Left hindlimb (tissue), 1 donor: Measurements from ENCODE around the gene IL1RAPL2.
"Not testable (repeated sequence)": the region's sequence is repeated elsewhere in the genome, so short reads cannot be mapped to it uniquely, and the experiment has no call there.

ENCODE experiments used
- DNase-seq: peaks from one replicate; pipeline ENCODE4 v3.0.0-alpha.2; 2018

Gene IL1RAPL2

GRCh38 chrX:105645667-105646357 is 1079.8 kb downstream of the IL1RAPL2 start:
- no peak for DNase-seq

GRCh38 chrX:105646592-105647372 is 1080.8 kb downstream of the IL1RAPL2 start:
- no peak for DNase-seq

- DNase-seq = no peak
These were observed 1081.8 kb downstream of the IL1RAPL2 start for GRCh38 chrX:105647749-105648148.

- DNase-seq = no peak
These were observed 1082.7 kb downstream of the IL1RAPL2 start for GRCh38 chrX:105648732-105649131.

GRCh38 chrX:105650577-105650976 is 1084.6 kb downstream of the IL1RAPL2 start:
- DNase-seq = no peak

- DNase-seq = no peak
These were observed 1085.0 kb downstream of the IL1RAPL2 start for GRCh38 chrX:105650986-105651385.

GRCh38 chrX:105653891-105654290 is 1087.9 kb downstream of the IL1RAPL2 start:
- DNase-seq = no peak

GRCh38 chrX:105658136-105658535 is 1092.1 kb downstream of the IL1RAPL2 start:
- DNase-seq = no peak

GRCh38 chrX:105662248-105662647 is 1096.2 kb downstream of the IL1RAPL2 start:
- DNase-seq = no peak

- no peak for DNase-seq
These were observed 1098.2 kb downstream of the IL1RAPL2 start for GRCh38 chrX:105664243-105664642.

GRCh38 chrX:105684288-105684687 is 1118.3 kb downstream of the IL1RAPL2 start:
- DNase-seq = not testable (repeated sequence)

GRCh38 chrX:105694839-105695238 is 1128.8 kb downstream of the IL1RAPL2 start:
- DNase-seq = no peak

GRCh38 chrX:105695451-105695850 is 1129.5 kb downstream of the IL1RAPL2 start:
- no peak for DNase-seq

GRCh38 chrX:105696870-105697269 is 1130.9 kb downstream of the IL1RAPL2 start:
- no peak for DNase-seq

GRCh38 chrX:105697984-105698781 is 1132.2 kb downstream of the IL1RAPL2 start:
- DNase-seq = no peak

GRCh38 chrX:105700331-105700730 is 1134.3 kb downstream of the IL1RAPL2 start:
- DNase-seq = no peak

GRCh38 chrX:105701310-105702052 is 1135.5 kb downstream of the IL1RAPL2 start:
- no peak for DNase-seq

GRCh38 chrX:105703876-105704275 is 1137.9 kb downstream of the IL1RAPL2 start:
- DNase-seq = no peak

- DNase-seq = no peak
These were observed 1140.0 kb downstream of the IL1RAPL2 start for GRCh38 chrX:105706041-105706440.

- no peak for DNase-seq
These were observed 1145.8 kb downstream of the IL1RAPL2 start for GRCh38 chrX:105711805-105712204.

- no peak for DNase-seq
These were observed 1149.7 kb downstream of the IL1RAPL2 start for GRCh38 chrX:105715746-105716145.

- peak; percentile 39 for DNase-seq
These were observed 1158.2 kb downstream of the IL1RAPL2 start for GRCh38 chrX:105723966-105724735.
